22Rv1 (cell line): ENCODE measurements around the gene MAP7D2.

Source experiments
- CTCF ChIP-seq: fragments of 450-650 bp; IDR thresholded peaks from 2 replicates; pipeline ENCODE4 v1.5.1; 2017; ENCODE audit warnings: mild to moderate bottlenecking
- ZFX ChIP-seq: fragments of 450-650 bp; IDR thresholded peaks from 2 replicates; pipeline ENCODE4 v1.6.1; 2017; ENCODE audit warnings: antibody characterized with exemption, borderline replicate concordance

GRCh38 chrX:20129547-20129946 is 12.8 kb upstream of the MAP7D2 start:
- TF ChIP-seq CTCF (no peak), ZFX (no peak)
